Measurements from ENCODE around the gene ARHGAP21. TPM values are rescaled to one million over a fixed set of nuclear protein-coding genes. Genes with fewer than 3 reads are reported as not detected.

The ARHGAP21 gene
- total RNA-seq, 1 donor from 2014 or later = 30.0 TPM

DNA sequence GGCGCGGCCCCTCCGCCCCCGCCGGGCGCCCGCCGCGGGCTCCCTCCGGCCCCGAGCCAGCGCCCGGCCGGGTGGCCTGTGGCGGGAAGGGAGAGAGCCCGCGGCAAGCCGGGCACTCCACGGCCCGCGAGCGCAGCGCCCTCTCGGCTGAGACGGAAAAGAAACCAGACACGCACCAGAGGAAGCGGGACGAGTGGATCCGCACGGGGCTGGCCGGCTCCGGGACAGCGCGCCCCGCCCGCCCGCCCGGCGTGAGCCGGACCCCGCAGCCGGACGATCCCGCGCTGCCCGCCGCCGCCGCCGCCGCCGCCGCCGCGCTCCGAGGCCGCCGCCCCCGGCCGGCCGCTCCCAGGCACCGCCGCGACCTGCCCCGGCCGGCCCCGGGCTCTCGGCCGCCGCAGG is 300 bp downstream of the ARHGAP21 start:
- intact Hi-C loops (cut with micrococcal nuclease) = loop anchor here (5.0 kb wide), 3 partner anchors 106 to 1286 kb away; partner anchors contain the start of genes OTUD1 and PRTFDC1

DNA sequence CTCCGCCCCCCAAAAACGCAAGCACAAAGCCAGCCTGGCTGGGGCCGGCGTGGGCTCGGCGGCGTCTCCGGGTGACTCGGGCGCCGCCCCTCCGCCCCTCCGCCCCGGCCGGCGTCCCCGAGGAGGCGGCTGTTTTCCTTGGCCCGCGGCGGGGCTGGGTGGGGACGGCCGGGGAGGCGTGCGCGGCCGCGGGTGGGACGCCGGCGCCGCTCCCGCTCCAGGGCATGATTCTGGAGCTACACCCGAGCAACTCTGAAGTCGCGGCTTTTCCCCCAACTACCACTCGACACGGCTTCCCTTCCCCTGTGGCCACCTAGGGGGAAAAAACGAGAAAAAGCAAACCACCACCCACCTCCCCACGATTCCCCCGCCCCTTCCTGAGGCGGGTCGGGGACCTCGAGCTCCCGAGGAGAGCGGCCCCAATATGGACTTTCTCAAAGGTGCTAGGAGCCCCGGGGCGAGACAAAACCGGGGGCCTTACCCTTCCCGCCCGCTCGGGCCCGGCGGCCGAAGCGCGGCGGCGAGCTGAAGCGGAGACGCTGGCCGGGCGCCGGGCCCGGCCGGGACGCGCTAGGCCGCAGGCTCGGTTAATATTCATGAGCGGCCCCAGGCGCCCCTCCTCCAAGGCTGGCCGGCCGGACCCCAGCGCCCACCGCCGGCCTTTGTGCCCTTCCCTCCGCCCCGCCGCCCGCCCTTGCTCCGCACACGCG is 856 bp downstream of the ARHGAP21 start:
- intact Hi-C loops (cut with micrococcal nuclease) = loop anchor here (5.0 kb wide), 3 partner anchors 106 to 1286 kb away; partner anchors contain the start of genes OTUD1 and PRTFDC1

DNA sequence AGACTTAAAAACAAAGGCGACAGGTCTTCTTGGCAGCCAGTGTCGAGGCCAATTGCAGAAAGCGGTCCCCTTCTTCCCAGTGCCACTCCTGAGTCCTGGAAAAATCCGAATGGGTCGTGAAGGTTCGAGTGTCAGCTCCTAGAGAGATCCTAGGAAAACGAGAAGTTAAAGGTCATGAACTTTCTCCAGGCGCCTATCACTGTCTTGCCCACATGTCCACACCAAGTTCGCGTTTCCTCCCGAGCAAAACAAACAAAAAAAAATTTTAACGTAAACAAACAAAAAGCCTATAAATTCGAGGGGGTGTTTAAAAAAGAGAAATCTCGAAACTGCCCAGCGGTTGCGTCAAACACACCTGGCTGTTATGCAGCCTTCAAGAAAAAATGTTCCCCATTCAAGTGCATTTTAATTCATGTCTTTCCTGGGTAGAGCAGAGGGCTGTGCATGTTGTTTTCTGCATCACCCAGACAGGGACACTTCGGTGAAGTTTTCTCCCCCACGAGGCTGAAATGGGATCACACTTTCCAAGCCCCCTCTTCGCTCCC is 1.5 kb downstream of the ARHGAP21 start:
- intact Hi-C loops (cut with micrococcal nuclease) = loop anchor here (5.0 kb wide), 3 partner anchors 105 to 1285 kb away; partner anchors contain the start of genes OTUD1 and PRTFDC1

DNA sequence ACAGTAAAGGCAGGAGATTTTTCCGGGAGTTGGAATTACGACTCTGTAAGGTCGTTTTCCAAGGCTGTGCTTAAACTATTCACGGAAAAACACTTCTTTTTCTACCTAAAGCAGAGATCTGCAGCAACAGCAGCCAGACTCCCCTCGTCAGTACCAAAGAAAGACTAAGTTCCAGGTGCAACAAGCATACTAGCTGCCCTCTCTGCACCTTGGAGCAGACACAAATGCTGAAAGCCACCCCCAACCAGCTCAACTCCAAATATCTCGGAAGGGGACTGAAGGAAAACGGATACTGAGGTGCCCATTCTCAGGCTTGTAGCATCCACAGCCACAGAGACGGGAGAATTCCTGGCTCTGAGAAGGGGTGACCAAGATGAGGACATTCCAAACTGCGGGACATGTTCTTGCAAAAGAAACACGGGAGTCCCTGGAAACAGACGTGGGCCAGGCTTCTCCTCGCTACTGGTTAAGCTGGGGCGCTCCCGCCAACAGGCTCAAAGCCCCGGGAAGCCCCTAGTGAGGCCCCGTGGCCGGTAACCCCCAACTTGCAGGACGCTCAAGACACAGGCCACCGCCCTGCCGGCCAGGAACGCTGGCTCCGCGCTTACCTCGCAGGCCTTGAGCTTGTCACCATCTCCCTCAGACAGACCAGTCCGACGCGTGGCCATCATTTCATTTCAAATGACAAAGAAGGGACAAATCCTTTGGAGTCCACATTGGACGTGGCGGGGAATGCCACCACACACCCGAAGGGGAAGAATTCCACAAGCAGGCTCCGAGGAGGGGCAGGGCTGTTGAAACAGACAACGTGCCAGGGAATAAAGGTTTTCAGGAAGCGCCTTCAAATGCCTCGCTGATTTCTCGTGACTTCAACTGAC is 2.2 kb downstream of the ARHGAP21 start:
- intact Hi-C loops (cut with micrococcal nuclease) = loop anchor here (2.0 to 5.0 kb wide), 4 partner anchors 15 to 1284 kb away; partner anchors contain the start of genes OTUD1 and PRTFDC1

- intact Hi-C loops (cut with micrococcal nuclease) = loop anchor here (2.0 to 5.0 kb wide), 4 partner anchors 13 to 1283 kb away; partner anchors contain the start of genes OTUD1 and PRTFDC1
Observed at GRCh38 chr10:24720096-24720495, 3.6 kb downstream of the ARHGAP21 start.

GRCh38 chr10:24718031-24718855 is 5.4 kb downstream of the ARHGAP21 start:
- intact Hi-C loops (cut with micrococcal nuclease) = no loop called here

GRCh38 chr10:24716295-24716694 is 7.4 kb downstream of the ARHGAP21 start:
- intact Hi-C loops (cut with micrococcal nuclease) = no loop called here

GRCh38 chr10:24715246-24715769 is 8.4 kb downstream of the ARHGAP21 start:
- intact Hi-C loops (cut with micrococcal nuclease) = no loop called here

DNA sequence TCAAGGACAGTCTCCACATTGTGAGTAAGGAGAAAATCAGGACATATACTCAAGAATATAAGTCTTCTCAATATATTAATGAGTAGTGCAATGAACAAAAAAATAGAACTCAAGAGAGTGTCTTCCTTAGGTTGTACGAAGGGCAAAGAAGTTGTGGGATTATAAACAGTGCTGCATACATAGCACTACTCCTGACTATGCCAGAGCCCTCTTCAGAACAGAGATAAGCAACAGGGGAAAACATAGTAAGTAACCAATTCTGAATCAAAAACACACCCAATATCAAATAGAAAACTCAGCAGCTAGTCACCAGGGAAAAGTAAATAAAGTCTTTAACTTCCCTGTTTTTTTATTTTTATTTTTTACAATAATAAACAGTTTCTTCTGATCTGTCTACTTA is 10.6 kb downstream of the ARHGAP21 start:
- intact Hi-C loops (cut with micrococcal nuclease) = no loop called here

DNA sequence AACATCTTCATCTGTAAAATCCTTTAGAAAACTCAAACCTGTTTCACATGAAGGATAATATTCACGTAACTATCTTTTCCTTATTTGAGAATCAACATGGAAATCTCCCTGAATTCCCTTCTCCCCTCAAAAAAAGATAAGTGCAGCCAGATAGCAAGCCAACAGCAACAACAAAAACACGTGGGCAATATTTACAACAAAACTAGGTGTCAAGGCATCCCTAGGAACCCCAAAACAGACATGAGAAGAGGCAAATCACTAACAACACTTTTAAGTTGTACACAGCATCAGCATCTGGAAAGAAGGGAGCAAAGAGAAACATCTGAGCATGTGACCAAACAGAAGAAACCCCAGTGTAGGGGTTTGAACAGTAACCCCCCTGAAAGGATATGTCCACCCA is 12.2 kb downstream of the ARHGAP21 start:
- intact Hi-C loops (cut with micrococcal nuclease) = no loop called here

DNA sequence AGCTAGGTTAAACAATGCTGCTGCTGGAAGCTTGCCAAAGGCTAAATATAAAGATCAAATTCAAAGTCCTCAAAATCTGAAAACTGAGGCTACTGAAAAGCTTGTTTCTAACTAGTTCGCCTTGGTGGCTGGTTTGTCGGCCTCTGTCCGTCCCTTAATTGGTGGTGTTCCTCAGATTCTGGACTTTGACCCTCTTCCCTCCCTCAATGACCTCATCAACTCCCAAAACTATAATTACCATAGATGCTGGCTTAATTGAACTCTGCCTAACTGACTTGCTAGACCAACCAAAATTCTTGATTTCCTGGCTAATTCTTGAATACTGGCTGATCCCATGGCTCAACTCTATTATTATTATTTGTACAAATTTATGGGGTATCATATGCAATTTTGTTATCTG is 15.6 kb downstream of the ARHGAP21 start:
- intact Hi-C loops (cut with micrococcal nuclease) = loop anchor here (5.0 kb wide), 1 partner anchor 66 kb away; no protein-coding TSS in a partner anchor

- intact Hi-C loops (cut with micrococcal nuclease) = loop anchor here (2.0 to 5.0 kb wide), 2 partner anchors 13 to 65 kb away; no protein-coding TSS in a partner anchor
Observed at GRCh38 chr10:24707445-24707844, 16.2 kb downstream of the ARHGAP21 start.

- intact Hi-C loops (cut with micrococcal nuclease) = loop anchor here (2.0 to 5.0 kb wide), 2 partner anchors 14 to 64 kb away; no protein-coding TSS in a partner anchor
Observed at GRCh38 chr10:24706479-24707118, 17.1 kb downstream of the ARHGAP21 start.

- intact Hi-C loops (cut with micrococcal nuclease) = no loop called here
Observed at GRCh38 chr10:24703700-24704099, 20.0 kb downstream of the ARHGAP21 start.

DNA sequence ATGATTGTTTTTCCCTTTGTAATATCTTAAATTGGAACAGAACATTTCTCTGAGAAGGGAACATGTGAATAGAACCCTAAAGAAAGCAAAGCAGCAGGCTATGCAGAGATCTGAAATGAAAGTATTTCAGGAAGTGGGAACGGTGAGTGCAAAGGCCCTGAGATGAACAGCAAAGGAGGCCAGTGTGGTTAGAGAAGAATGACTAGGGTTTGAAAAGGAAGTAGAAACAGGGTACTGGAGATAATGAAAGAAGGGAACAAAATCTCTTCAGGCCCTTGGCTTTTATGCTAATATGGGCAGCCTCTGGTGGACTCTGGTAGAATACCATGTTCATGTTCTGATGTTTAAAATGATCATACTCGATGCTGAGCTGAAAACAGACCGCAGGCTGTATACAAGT is 22.2 kb downstream of the ARHGAP21 start:
- intact Hi-C loops (cut with micrococcal nuclease) = no loop called here

DNA sequence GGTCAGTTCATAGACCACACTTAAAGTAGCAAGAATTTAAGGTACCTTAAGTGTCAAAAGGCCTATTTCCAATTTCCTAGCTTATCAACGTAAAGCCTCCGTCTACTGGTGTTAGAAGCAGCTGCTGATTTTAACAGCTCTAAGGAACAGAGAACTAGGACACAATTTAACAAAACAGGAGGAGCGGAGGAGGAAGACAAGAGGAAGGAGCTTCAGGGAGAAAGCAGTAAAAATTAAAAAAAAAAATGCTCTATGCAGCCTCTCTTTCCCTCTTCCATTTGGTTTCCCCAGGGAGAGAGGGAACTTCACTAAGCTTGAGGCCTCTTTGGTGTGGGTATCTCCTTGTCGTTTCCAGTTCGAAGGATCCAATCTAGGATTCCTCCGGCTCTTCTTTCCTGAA is 22.7 kb downstream of the ARHGAP21 start:
- intact Hi-C loops (cut with micrococcal nuclease) = no loop called here

GRCh38 chr10:24698270-24698669 is 25.4 kb downstream of the ARHGAP21 start:
- intact Hi-C loops (cut with micrococcal nuclease) = no loop called here

GRCh38 chr10:24697080-24697479 is 26.6 kb downstream of the ARHGAP21 start:
- intact Hi-C loops (cut with micrococcal nuclease) = no loop called here

DNA sequence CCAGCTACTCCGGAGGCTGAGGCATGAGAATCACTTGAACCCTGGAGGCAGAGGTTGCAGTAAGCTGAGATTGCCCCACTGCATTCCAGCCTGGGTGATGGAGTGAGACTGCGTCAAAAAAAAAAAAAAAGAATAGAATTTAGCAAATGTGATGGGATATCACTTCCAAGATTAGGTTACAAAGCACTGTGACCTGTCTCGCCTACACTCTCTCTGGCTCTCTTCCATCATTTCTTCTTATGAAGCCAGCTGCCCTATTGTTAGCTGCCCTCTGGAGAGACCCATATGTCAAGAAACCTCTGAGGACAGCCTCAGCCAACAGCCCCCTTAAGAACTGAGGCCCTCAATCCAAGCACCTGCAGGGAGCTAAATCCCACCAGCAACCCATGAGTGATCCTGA is 28.2 kb downstream of the ARHGAP21 start:
- intact Hi-C loops (cut with micrococcal nuclease) = no loop called here

DNA sequence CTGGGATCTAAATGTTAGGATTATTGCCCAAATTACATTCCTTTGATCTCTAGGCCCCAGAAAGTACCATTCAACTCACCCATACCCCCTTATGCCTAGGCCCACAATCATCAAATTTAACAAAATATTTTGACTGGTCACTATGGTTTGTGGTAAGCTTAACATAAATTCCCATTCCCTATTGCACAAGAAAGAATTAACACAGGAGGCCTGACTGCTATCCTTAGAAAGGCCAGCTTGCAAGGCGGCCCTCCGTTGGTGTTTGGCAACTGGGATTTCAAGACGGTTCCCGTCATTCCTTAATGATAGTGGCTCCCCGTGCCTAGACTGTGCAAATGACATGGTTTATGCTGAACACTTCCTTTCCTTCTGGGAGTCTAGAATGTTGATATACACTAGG is 29.6 kb downstream of the ARHGAP21 start:
- intact Hi-C loops (cut with micrococcal nuclease) = no loop called here

Data from T-helper 2 cell treated with Interferon-gamma antibody and Interleukin-4, amounts not matched to agents 100 ng/mL and 5 ng/mL, for 36 hours (primary cell).